ENCODE measurements around the gene CLC. TPM values are rescaled to one million over a fixed set of nuclear protein-coding genes. Genes with fewer than 3 reads are reported as not detected.

The CLC gene
- total RNA-seq, 1 experiment from 2014 or later: not detected

Other genes starting within 250 kb of the CLC start
- not detected in 2 replicates for gene DLL3, start 239.1 kb downstream of the CLC start, total RNA-seq (2014; rRNA removed; shearing (Covaris generic))
- gene SELENOV, start 222.9 kb downstream of the CLC start, total RNA-seq (2014; rRNA removed; shearing (Covaris generic)): not detected in 2 replicates
- gene EID2B, start 205.2 kb downstream of the CLC start, total RNA-seq (2014; rRNA removed; shearing (Covaris generic)): 9.4 and 15.8 TPM in 2 replicates
- gene EID2, start 197.9 kb downstream of the CLC start, total RNA-seq (2014; rRNA removed; shearing (Covaris generic)): 29.3 and 34.2 TPM in 2 replicates
- gene LGALS13, start 135.5 kb downstream of the CLC start, total RNA-seq (2014; rRNA removed; shearing (Covaris generic)): not detected in 2 replicates
- gene LGALS16, start 82.1 kb downstream of the CLC start, total RNA-seq (2014; rRNA removed; shearing (Covaris generic)): not detected in 2 replicates
- not detected in 2 replicates for gene LGALS14, start 33.5 kb downstream of the CLC start, total RNA-seq (2014; rRNA removed; shearing (Covaris generic))
- not detected in 2 replicates for gene LEUTX, start 40.8 kb upstream of the CLC start, total RNA-seq (2014; rRNA removed; shearing (Covaris generic))
- gene DYRK1B, start 96.1 kb upstream of the CLC start, total RNA-seq (2014; rRNA removed; shearing (Covaris generic)): 12.5 and 13.0 TPM in 2 replicates
- 168 and 192 TPM in 2 replicates for gene FBL, start 108.3 kb upstream of the CLC start, total RNA-seq (2014; rRNA removed; shearing (Covaris generic))
- 0.07 TPM in 1 of 2 replicates, not detected in the other for gene FCGBP, start 196.6 kb upstream of the CLC start, total RNA-seq (2014; rRNA removed; shearing (Covaris generic))
- 254 and 309 TPM in 2 replicates for gene PSMC4, start 233.1 kb upstream of the CLC start, total RNA-seq (2014; rRNA removed; shearing (Covaris generic))